A549 (cell line): ENCODE results near the gene CTNNA3. TPM values are rescaled to one million over a fixed set of nuclear protein-coding genes. Genes with fewer than 3 reads are reported as not detected.

ENCODE experiments used
- ATAC-seq, 2 experiments: fragments of 200-7000 bp in 1 of 2; fragments of >200 bp in 1 of 2; cut with Nextera tagmentation in 1 of 2; cut with Tn5 transposase in 1 of 2; 3 replicates each; pipeline versions ENCODE4 v1.8.0 to v1.9.1; 2018 to 2020; ENCODE audit warnings: mild to moderate bottlenecking in 1 of 2, moderate library complexity in 1 of 2
- CTCF ChIA-PET: fragments of 300-600 bp; sonication (Branson Sonifier 250); formaldehyde crosslinking; extraction: SDS; loops from one replicate; lab custom pipeline; 2021; ENCODE audit warnings: antibody characterized with exemption, inconsistent platforms; lab: Yijun Ruan, JAX
- POLR2A ChIA-PET: fragments of 350-600 bp; formaldehyde crosslinking; extraction: SDS; loops from one replicate; lab custom pipeline; 2021; ENCODE audit warnings: antibody characterized with exemption, inconsistent platforms; lab: Yijun Ruan, JAX
- DNase-seq, 2 experiments: peaks; one replicate each; pipeline versions ENCODE4 v3.0.0 to v3.0.0-alpha.2; 2011 to 2016; ENCODE audit warnings: low read depth in 1 of 2, low spot score in 1 of 2
- FAIRE-seq: peaks from 2 replicates; lab custom pipeline; 2011; peaks lifted over from hg19 to GRCh38; lab: Jason Lieb, UNC
- H3K27ac ChIP-seq, 2 experiments: fragments of >200 bp; sonication (Bioruptor Twin); formaldehyde crosslinking; 3 replicates each; pipeline ENCODE4 v1.5.1; 2016 to 2017
- H3K4me1 ChIP-seq: fragments of >200 bp; sonication (Bioruptor Twin); formaldehyde crosslinking; 3 replicates; pipeline ENCODE4 v1.6.1; 2016
- H3K4me2 ChIP-seq: fragments of >200 bp; sonication (Bioruptor Twin); formaldehyde crosslinking; 3 replicates; pipeline ENCODE4 v1.6.1; 2016
- H3K4me3 ChIP-seq: fragments of >200 bp; sonication (Bioruptor Twin); formaldehyde crosslinking; 3 replicates; pipeline ENCODE4 v1.5.1; 2016
- H3K9me3 ChIP-seq: fragments of >200 bp; sonication (Bioruptor Twin); formaldehyde crosslinking; 3 replicates; pipeline ENCODE4 v1.6.1; 2016
- BCL3 ChIP-seq: fragments of >200 bp; sonication (Bioruptor Twin); formaldehyde crosslinking; IDR thresholded peaks from 3 replicates; pipeline ENCODE4 v1.6.1; 2016
- BHLHE40 ChIP-seq: IDR thresholded peaks from 2 replicates; pipeline ENCODE4 v1.6.1; 2012; ENCODE audit warnings: low read depth, low read length, inconsistent platforms
- CHD2 ChIP-seq: fragments of 150-350 bp; IDR thresholded peaks from 2 replicates; pipeline ENCODE4 v1.6.1; 2014; ENCODE audit warnings: low read length; ENCODE audit not compliant: partially characterized antibody
- CTCF ChIP-seq: fragments of >200 bp; sonication (Bioruptor Twin); formaldehyde crosslinking; IDR thresholded peaks from 3 replicates; pipeline ENCODE4 v1.5.1; 2016
- ELK1 ChIP-seq: fragments of 150-350 bp; IDR thresholded peaks from 2 replicates; pipeline ENCODE4 v1.6.1; 2014; ENCODE audit warnings: low read depth, mild to moderate bottlenecking, low read length
- KDM1A ChIP-seq: fragments of 200-600 bp; sonication (generic); IDR thresholded peaks from 2 replicates; pipeline ENCODE4 v1.6.1; 2016; ENCODE audit warnings: low read depth, mild to moderate bottlenecking
- MAX ChIP-seq: IDR thresholded peaks from 2 replicates; pipeline ENCODE4 v1.6.1; 2012
- MYC ChIP-seq: IDR thresholded peaks from 2 replicates; pipeline ENCODE4 v1.6.1; 2012; ENCODE audit warnings: mild to moderate bottlenecking, inconsistent platforms, low read length, improper control_type of control experiment, borderline replicate concordance
- PBX3 ChIP-seq: IDR thresholded peaks from 2 replicates; pipeline ENCODE4 v1.6.1; 2012
- POLR2A ChIP-seq: IDR thresholded peaks from 2 replicates; pipeline ENCODE4 v1.6.1; 2012; ENCODE audit warnings: mild to moderate bottlenecking, low read length
- RAD21 ChIP-seq, 2 experiments: fragments of >200 bp in 1 of 2; sonication (Bioruptor Twin) in 1 of 2; formaldehyde crosslinking in 1 of 2; IDR thresholded peaks in 1 of 2; conservative IDR thresholded peaks in 1 of 2; 2 replicates in 1 of 2; 3 replicates in 1 of 2; pipeline ENCODE4 v1.6.1; 2012 to 2018; ENCODE audit warnings: inconsistent platforms in 1 of 2
- ZSCAN20 ChIP-seq: fragments of 250-450 bp; sonication (Bioruptor Pico); IDR thresholded peaks from 2 replicates; pipeline ENCODE4 v1.8.0; 2022; ENCODE audit warnings: mild to moderate bottlenecking, moderate library complexity
- WGBS: methylation state at CpG from one replicate; pipeline ENCODE4 v1.1.6; 2017; ENCODE audit errors: missing lambda C conversion rate; 5-methylcytosine and 5-hydroxymethylcytosine counted together
- polyA plus RNA-seq, 4 experiments: library from polyadenylated mRNA; depleted of rRNA in 3 of 4; stranded (reverse); fragments of >200 nt; fragmentation: RNase III in 1 of 4; extraction: RNeasy Plus Mini Kit Qiagen cat#74134 plus additional on column Dnase treatment in 1 of 4; gene quantifications; 2 replicates in 3 of 4; 3 replicates in 1 of 4; pipeline ENCODE4 v1.2.3, GENCODE V29; 2011 to 2017

The CTNNA3 gene
- polyA plus RNA-seq, 2 of the 4 experiments (the other 2 are of a cell fraction): not detected

GRCh38 chr10:67011981-67012380 is 684.0 kb downstream of the CTNNA3 start:
- CTCF ChIA-PET: no interaction called here
- H3K4me3 ChIP-seq: no peak overlapping the region
- no peak for ATAC-seq
- no peak overlapping the region for H3K27ac ChIP-seq
- TF ChIP-seq MYC (no peak), CTCF (no peak), PBX3 (no peak), RAD21 (conservative IDR thresholded peaks at IDR 0.05 in 1 of 2, IDR thresholded peaks at IDR 0.05 in 1 of 2) (no peak), POLR2A (no peak), CHD2 (no peak), MAX (no peak), ELK1 (no peak)
- TF ChIP-seq, all 56 proteins: peak for 0
- POLR2A ChIA-PET: no interaction called here
- no peak for FAIRE-seq
- DNase-seq: no peak
- WGBS: 6% methylated on average over 3 of the region's 3 CpGs
- Histone ChIP-seq H3K4me1 (no peaks in the 10 kb centered on the region), H3K4me2 (no peak overlapping the region), H3K9me3 (no peaks in the 10 kb centered on the region)

- Histone ChIP-seq H3K4me1 (no peaks in the 10 kb centered on the region), H3K4me2 (no peak overlapping the region), H3K27ac (no peak overlapping the region), H3K4me3 (no peak overlapping the region), H3K9me3 (no peaks in the 10 kb centered on the region)
- CTCF ChIA-PET: no interaction called here
- no peak for TF ChIP-seq BHLHE40
- ATAC-seq: no peak
- POLR2A ChIA-PET: no interaction called here
- 87% methylated on average over 1 of the region's 1 CpG for WGBS
- DNase-seq: no peak
- FAIRE-seq: no peak
Observed at GRCh38 chr10:67011480-67011879, 684.5 kb downstream of the CTNNA3 start.

GRCh38 chr10:67005981-67006380 is 690.0 kb downstream of the CTNNA3 start:
- H3K4me2 ChIP-seq: no peak overlapping the region
- H3K4me3 ChIP-seq: no peak overlapping the region
- DNase-seq (no peak), FAIRE-seq (no peak), ATAC-seq (no peak)
- TF ChIP-seq ELK1 (no peak), MYC (no peak), BCL3 (no peak), KDM1A (no peak), ZSCAN20 (CRISPR knock-in tag) (no peak)
- no peaks in the 10 kb centered on the region for H3K9me3 ChIP-seq
- H3K4me1 ChIP-seq: no peaks in the 10 kb centered on the region
- WGBS: 0% methylated on average over 1 of the region's 1 CpG
- CTCF ChIA-PET: no interaction called here
- POLR2A ChIA-PET: no interaction called here
- no peak overlapping the region for H3K27ac ChIP-seq
